HG03280 (cell line): ENCODE results near the gene KLHL22.
"Not testable (repeated sequence)": the region's sequence is repeated elsewhere in the genome, so short reads cannot be mapped to it uniquely, and the experiment has no call there.

ENCODE experiments used
- ATAC-seq: cut with Tn5 transposase; IDR thresholded peaks from one replicate; pipeline ENCODE4 v1.9.1; 2021; ENCODE audit warnings: mild to moderate bottlenecking, moderate library complexity; ENCODE audit not compliant: unreplicated experiment

KLHL22 gene

GRCh38 chr22:20524004-20524481 lies 28.4 kb upstream of the KLHL22 start:
- no peak for ATAC-seq

- no peak for ATAC-seq
These were observed 27.7 kb upstream of the KLHL22 start for GRCh38 chr22:20523086-20523983.

- ATAC-seq = no peak
These were observed 26.8 kb upstream of the KLHL22 start for GRCh38 chr22:20522134-20523004.

- no peak for ATAC-seq
These were observed 24.5 kb upstream of the KLHL22 start for GRCh38 chr22:20520093-20520511.

GRCh38 chr22:20519558-20519957 lies 24.0 kb upstream of the KLHL22 start:
- ATAC-seq = no peak

- ATAC-seq = no peak
These were observed 22.4 kb upstream of the KLHL22 start for GRCh38 chr22:20517841-20518592.

GRCh38 chr22:20517422-20517821 lies 21.8 kb upstream of the KLHL22 start:
- no peak for ATAC-seq

GRCh38 chr22:20516399-20516798 lies 20.8 kb upstream of the KLHL22 start:
- ATAC-seq = no peak

- no peak for ATAC-seq
These were observed 19.2 kb upstream of the KLHL22 start for GRCh38 chr22:20514658-20515406.

- ATAC-seq = no peak
These were observed 16.1 kb upstream of the KLHL22 start for GRCh38 chr22:20511578-20512229.

GRCh38 chr22:20510811-20511577 lies 15.4 kb upstream of the KLHL22 start:
- no peak for ATAC-seq

- no peak for ATAC-seq
These were observed 13.9 kb upstream of the KLHL22 start for GRCh38 chr22:20509344-20510047.

- no peak for ATAC-seq
These were observed 13.2 kb upstream of the KLHL22 start for GRCh38 chr22:20508815-20509271.

GRCh38 chr22:20508067-20508755 lies 12.6 kb upstream of the KLHL22 start:
- ATAC-seq = not testable (repeated sequence)

GRCh38 chr22:20507253-20508066 lies 11.9 kb upstream of the KLHL22 start, which contains the start of gene MED15:
Gene MED15 (plus strand): TSS chr22:20507610. CDS start chr22:20507679, 69 bp downstream.
- ATAC-seq = peak; percentile 94

GRCh38 chr22:20506543-20507252 lies 11.1 kb upstream of the KLHL22 start:
- no peak for ATAC-seq
